GM23248 (cell line): Measurements from ENCODE around the gene PEX5L.

Experiments
- EZH2 ChIP-seq: fragments of 200-600 bp; sonication (generic); IDR thresholded peaks from 2 replicates; pipeline ENCODE4 v1.6.1; 2018; ENCODE audit warnings: antibody characterized with exemption, mild to moderate bottlenecking; ENCODE audit not compliant: insufficient read depth, poor library complexity, severe bottlenecking
- EZH2phosphoT487 ChIP-seq: fragments of 200-600 bp; sonication (generic); IDR thresholded peaks from 2 replicates; pipeline ENCODE4 v1.6.1; 2018; ENCODE audit warnings: antibody characterized with exemption, moderate library complexity, mild to moderate bottlenecking, low read depth; ENCODE audit not compliant: insufficient read depth

- TF ChIP-seq EZH2 (no peak), EZH2phosphoT487 (no peak)
Observed at GRCh38 chr3:180048103-180048502, 11.4 kb upstream of the PEX5L start.
